Measurements from ENCODE around the gene RTN1. TPM values are rescaled to one million over a fixed set of nuclear protein-coding genes. Genes with fewer than 3 reads are reported as not detected.

RTN1 gene
- total RNA-seq, 1 experiment from 2014 or later = 0.63 TPM

- DNase-seq (ENCODE audit: low read depth) = no peak
Observed at GRCh38 chr14:59630288-59630963, 240.2 kb downstream of the RTN1 start.

- no peak for DNase-seq (ENCODE audit: low read depth)
Observed at GRCh38 chr14:59629444-59630287, 240.9 kb downstream of the RTN1 start.

- DNase-seq (ENCODE audit: low read depth) = no peak
Observed at GRCh38 chr14:59627011-59627520, 243.5 kb downstream of the RTN1 start.

DNA sequence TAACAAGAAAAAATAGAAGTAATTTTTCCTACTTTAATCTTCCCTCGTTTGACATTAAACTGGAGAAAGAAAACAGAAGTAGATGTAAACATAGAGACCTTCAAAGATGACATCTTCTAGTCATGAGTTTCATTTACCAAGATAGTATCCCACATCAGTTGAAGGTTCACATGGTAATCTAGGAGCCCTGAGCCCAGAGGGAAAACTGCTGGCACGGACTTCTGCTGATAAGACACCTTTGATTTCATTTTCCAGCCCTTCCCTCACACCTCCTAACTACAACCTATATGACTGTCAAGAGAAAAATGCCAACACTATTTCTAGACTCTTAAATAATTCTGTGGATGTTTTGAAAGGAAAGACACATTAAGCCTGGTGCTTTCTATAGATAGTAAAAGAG lies 247.9 kb downstream of the RTN1 start:
- no peak for DNase-seq (ENCODE audit: low read depth)

DNA sequence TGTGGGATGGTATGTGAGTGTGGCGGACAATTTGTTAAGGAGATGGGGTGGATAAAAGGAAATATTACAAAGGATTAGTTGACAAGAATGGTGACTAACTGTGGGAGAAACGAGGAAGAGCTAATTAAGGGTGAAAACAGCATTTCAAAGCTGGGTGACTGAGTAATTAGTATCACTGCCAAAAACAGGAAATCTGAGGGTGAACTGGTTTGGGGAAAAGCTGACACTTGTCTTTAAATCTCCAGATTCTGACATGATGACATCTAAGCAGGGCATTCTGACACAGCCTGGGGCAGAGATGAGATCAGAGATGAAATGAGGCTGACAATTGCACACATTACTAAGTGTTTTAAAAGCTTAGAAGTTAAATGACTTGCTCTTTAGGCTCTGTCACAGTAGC lies 251.5 kb downstream of the RTN1 start:
- DNase-seq (ENCODE audit: low read depth) = no peak

- DNase-seq (ENCODE audit: low read depth) = no peak
Observed at GRCh38 chr14:59601056-59601455, 269.5 kb downstream of the RTN1 start.

DNA sequence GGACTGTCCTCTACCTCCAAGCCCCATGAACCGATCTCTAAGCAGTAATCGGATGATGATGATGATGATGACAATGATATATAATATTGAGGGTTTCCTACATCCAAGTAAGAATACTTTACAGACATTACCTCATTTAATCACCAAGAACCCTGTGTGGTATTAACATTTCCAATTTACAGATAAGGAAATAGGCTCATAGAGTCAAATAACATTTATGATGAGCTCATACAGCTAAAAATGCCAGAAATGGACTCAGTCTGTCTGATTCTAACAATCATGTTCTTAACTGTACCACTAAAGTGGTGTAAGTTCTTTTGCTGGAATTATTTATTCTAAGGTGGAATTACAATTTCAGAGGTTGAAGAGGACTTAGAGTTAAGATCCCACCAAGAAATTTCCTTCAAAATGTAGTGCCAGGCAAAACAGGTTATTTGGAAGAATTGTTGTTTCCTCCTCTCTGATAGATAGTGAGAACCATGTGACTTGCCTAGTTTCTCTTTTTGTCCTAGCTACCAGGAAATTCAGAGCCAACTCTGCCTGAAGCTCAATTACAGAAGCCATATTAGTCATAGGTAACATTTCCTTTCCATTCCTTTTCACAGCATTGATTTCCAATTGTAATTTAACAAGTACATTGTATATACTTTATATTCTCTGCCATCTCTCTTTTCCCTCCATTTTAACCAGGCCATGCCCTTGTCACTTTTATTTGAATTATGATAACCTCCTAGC lies 270.2 kb downstream of the RTN1 start:
- no peak for DNase-seq (ENCODE audit: low read depth)

- no peak for DNase-seq (ENCODE audit: low read depth)
Observed at GRCh38 chr14:59595071-59595470, 275.5 kb downstream of the RTN1 start.

DNA sequence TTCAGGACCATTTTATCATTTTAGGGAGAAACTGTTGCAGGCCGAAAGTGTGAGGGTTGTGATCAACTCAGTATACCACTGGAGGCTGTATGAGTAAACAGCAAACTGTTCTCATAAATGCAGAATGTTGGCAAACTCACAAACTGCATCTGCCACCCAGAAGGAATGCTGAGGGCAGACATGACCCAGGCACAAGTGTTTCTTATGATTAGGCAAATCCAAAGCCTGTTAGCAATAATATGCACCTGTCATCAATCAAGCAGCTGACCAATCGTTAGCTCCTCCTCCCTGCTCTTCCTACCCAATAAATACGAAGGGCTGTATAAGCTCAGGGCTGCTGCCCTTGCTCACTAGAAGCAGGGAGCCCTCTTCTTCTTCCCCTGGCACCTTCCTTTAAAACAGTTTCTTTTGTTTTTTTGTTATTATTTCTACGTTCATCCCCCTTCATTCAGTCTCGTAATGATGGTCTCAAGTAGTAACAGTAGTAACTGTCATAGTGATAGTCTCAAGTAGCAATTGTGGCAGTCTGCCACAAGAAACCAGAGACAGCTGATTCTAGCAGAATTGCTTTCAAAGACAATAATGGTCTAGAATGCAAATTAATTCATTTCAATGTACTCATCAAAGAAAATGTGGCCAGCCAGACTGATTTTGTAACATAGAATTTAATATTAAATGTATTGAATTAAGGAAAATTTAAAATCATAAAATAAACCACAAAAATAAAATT lies 278.8 kb downstream of the RTN1 start:
- DNase-seq (ENCODE audit: low read depth) = no peak

DNA sequence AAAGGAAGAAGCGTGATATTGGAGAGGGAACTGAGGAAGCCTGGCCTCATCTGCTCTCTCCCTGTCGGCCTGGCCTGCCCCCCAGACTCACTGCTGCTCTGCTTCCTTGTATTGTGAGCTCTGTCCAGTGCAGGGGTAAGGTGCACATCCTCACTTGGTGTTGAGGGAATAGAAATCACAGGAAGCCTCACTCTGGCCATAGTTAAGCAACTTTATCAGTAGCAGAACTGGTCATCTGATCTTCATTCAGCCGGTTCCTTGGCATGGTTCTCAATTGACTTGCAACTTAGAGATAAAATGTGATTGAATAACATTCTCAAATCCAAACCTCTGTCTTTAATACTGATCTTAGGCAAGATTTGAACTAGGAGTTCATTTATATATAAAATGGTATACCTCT lies 282.5 kb downstream of the RTN1 start:
- DNase-seq (ENCODE audit: low read depth) = no peak

GRCh38 chr14:59585891-59586554 lies 284.6 kb downstream of the RTN1 start:
- DNase-seq (ENCODE audit: low read depth) = no peak

- peak; percentile 12 for DNase-seq (ENCODE audit: low read depth)
Observed at GRCh38 chr14:59583755-59584154, 286.8 kb downstream of the RTN1 start.

DNA sequence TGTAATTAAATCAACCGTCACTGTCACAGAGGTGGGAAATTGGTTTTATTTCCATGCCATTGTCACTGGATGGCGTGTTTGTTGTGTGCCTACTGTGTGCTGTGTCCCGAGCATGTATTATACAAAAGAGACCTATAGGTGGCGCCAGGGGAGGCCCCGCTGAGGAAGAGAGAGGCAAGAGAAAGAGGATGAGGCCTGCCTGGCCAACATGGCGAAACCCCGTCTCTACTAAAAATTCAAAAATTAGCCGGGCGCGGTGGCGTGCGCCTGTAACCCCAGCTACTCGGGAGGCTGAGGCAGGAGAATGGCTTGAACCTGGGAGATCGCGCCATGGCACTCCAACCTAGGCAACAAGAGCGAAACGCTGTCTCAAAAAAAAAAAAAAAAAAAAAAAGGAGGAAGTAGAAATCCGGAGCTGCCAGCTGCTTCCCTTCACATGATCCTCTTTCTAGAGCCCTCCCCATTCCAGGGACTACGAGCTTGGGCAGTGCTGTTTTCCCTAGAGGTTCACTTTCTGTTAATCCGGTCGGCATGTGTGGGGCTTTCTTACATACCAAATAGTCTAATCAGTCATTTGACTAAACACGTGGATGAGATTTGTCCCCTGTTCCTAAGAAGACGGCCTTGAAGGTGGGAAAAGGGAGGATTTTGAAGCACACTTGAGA lies 287.6 kb downstream of the RTN1 start:
- no peak for DNase-seq (ENCODE audit: low read depth)

DNA sequence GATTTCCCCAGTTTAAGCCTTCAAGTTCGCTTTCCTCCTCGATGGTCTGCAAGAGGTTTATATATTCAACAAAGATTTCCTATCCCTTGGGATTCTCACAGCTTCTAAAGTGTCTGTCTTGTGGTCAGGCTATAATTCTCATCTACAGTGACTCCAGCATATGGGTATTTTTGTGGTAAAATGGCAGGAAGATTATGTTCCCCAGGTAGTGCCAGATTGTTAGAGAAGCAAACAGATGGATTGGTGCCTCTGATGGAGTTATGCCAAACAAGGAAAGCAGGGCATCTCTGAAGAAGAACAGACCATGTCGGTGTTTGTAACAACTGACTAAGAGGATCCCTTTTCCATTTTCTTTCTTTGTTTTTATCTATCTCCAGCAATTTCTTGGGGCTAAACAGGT lies 288.4 kb downstream of the RTN1 start:
- DNase-seq (ENCODE audit: low read depth) = peak; percentile 60

DNA sequence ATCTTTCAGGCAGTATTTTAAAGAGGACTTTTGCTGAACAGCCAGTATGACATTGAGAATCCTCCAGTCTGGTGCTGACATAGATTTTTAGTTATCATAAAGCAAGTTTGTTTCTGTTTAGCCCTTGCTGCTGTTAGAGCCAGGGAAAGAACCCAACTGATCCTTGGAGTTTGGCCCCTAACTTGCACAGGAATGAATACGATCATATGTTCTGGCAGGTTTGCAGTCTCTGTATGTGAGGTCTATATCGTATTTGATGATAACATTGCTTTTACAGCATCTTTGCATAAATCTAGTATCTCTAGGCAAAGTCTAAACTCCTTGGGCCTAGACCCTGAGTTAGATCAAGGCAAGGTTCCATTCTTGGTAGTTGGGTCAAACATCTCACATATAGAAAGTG lies 289.7 kb downstream of the RTN1 start:
- DNase-seq (ENCODE audit: low read depth) = no peak

DNA sequence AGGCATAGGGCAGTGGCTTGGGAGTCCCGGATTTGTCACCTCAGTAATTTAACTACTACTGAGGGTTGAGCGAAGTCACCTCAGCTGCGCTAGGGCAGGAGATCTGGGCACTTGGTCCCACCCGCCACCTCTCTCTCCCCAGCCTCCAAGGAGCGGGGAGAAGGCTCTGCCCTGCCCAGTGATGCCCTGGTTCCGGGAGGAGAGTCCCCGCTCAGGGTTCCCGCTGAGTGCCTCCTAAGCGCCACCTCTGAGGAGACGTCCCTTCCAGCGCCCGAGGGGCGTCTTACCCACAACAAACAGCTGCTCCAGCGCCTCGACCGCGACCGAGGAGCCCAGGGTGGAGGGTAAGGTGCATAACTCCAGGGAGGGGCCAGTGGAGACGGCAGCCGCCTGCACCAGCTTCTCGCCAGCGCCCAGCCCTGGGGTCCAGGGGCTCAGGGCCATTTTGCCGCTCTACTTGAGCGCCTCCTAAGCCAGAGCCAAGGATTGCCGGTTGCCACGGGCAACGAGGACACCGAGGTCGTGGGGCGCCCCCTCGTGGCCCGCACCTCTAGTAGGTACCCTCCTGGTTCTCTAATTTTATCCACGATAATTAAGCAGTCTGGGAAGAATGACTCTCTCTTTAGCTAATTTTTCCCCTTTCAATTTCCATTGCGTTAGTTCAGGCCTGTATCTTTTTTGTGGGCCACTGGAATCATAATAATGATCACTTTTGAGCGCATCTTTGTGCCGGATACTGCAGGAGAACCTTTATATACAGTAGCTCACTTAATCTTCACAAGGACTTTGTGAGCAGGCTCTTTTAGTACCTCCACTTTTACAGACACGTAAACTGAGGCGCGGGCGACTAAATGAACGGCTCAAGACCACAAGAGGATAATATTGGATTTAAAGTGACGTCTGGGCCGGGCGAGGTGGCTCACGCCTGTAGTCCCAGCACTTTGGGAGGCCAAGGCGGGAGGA lies 294.0 kb downstream of the RTN1 start, which contains the start of gene CCDC175:
TSS of gene CCDC175 (minus strand) at position 481 of the 963 bp plus-strand sequence. CDS start at position 444, 37 bp downstream.
- peak; percentile 63 for DNase-seq (ENCODE audit: low read depth)

- no peak for DNase-seq (ENCODE audit: low read depth)
Observed at GRCh38 chr14:59570122-59570521, 300.5 kb downstream of the RTN1 start.

DNA sequence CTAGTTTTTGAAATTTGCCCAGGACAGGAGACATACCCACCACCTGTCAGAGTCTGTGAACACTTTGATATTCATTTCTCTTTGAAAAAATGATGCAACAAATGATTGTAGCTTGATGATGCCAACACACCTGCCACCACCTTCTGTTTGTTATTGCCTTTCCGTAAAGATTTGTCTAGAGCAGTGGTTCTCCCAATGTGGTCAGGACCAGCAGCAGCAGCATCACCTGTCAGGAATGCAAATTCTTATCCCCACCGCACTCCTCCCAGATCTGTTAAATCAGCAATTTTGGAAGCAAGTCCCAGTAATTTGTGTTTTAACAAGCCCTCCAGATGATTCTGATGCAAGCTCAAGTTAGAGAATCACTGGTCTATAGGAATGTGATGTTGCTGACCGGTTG lies 303.9 kb downstream of the RTN1 start:
- no peak for DNase-seq (ENCODE audit: low read depth)

GRCh38 chr14:59566296-59566695 lies 304.3 kb downstream of the RTN1 start:
- no peak for DNase-seq (ENCODE audit: low read depth)
